ENCODE data around the gene AOPEP. TPM values are rescaled to one million over a fixed set of nuclear protein-coding genes. Genes with fewer than 3 reads are reported as not detected.
"Not testable (repeated sequence)": the region's sequence is repeated elsewhere in the genome, so short reads cannot be mapped to it uniquely, and the experiment has no call there.

Gene AOPEP
- total RNA-seq, 4 donors from 2014 or later: 305 to 458 (median 419) TPM

DNA sequence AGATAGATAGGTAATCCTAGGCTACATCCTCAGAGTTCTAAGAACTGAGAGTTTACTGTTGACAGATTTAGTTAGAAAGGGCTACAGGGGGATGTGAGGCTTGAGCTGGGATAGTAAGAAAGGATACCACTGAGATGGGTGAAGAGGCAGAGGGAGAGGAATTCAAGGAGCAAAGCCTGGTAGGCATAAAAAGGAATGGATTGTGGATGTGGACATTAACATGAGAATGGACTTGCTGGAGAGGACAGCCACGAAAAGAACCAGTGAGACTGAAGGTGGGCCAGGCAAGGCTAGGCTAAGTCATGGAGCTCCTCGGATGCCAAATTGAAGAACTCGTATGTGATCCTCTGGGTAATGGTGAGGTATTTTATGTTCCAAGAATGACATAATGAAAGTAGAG, 211.9 kb downstream of the AOPEP start:
- H3K9me3 ChIP-seq: no peaks in the 10 kb centered on the region
- peaks cover 0 to 3% (median 0%) of the 10 kb centered on the region in 4 donors for H3K36me3 ChIP-seq
- DNase-seq (ENCODE audit: extremely low spot score): no peak
- peak overlapping the region in 1 of 4 donors; percentile 7 for H3K27ac ChIP-seq (replicated peaks in 1 of 4)
- 86% methylated on average over 3 of the region's 3 CpGs for WGBS
- H3K4me1 ChIP-seq: peaks cover 22 to 43% (median 35%) of the 10 kb centered on the region in 4 donors
- no peak overlapping the region for H3K4me3 ChIP-seq
- intact Hi-C loops (cut with DNase I): loop anchor here (5.0 kb wide), 1 partner anchor 54 kb away; no protein-coding TSS in a partner anchor
- no peaks in the 10 kb centered on the region for H3K27me3 ChIP-seq
- no peak for TF ChIP-seq POLR2A (IDR thresholded peaks at IDR 0.05; ENCODE audit: low read depth)
- no peak for TF ChIP-seq POLR2AphosphoS5 (IDR thresholded peaks at IDR 0.05)
- TF ChIP-seq, protein P1, sequence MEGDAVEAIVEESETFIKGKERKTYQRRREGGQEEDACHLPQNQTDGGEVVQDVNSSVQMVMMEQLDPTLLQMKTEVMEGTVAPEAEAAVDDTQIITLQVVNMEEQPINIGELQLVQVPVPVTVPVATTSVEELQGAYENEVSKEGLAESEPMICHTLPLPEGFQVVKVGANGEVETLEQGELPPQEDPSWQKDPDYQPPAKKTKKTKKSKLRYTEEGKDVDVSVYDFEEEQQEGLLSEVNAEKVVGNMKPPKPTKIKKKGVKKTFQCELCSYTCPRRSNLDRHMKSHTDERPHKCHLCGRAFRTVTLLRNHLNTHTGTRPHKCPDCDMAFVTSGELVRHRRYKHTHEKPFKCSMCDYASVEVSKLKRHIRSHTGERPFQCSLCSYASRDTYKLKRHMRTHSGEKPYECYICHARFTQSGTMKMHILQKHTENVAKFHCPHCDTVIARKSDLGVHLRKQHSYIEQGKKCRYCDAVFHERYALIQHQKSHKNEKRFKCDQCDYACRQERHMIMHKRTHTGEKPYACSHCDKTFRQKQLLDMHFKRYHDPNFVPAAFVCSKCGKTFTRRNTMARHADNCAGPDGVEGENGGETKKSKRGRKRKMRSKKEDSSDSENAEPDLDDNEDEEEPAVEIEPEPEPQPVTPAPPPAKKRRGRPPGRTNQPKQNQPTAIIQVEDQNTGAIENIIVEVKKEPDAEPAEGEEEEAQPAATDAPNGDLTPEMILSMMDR (IDR thresholded peaks at IDR 0.05): no peak
- no peak for TF ChIP-seq EP300 (IDR thresholded peaks at IDR 0.05)

DNA sequence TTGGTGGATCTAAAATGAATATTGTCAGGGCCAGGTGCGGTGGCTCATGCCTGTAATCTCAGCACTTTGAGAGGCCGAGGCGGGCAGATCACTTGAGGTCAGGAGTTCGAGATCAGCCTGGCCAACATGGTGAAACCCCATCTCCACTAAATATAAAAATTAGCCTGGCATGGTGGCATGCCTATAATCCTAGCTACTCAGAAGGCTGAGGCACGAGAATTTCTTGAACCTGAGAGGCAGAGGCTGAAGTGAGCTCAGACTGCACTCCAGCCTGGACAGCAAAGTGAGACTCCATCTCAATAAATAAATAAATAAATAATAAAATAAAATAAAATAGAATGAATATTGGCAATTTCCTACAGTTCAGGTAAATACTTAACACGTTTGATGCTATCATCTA, 213.8 kb downstream of the AOPEP start:
- 97% methylated on average over 6 of the region's 6 CpGs for WGBS
- H3K27ac ChIP-seq (replicated peaks in 1 of 4); H3K9me3 ChIP-seq; intact Hi-C loops (cut with DNase I); H3K36me3 ChIP-seq; DNase-seq (ENCODE audit: extremely low spot score); H3K27me3 ChIP-seq; H3K4me3 ChIP-seq: not testable (repeated sequence)
- H3K4me1 ChIP-seq: peaks cover 23 to 41% (median 36%) of the 10 kb centered on the region in 4 donors

DNA sequence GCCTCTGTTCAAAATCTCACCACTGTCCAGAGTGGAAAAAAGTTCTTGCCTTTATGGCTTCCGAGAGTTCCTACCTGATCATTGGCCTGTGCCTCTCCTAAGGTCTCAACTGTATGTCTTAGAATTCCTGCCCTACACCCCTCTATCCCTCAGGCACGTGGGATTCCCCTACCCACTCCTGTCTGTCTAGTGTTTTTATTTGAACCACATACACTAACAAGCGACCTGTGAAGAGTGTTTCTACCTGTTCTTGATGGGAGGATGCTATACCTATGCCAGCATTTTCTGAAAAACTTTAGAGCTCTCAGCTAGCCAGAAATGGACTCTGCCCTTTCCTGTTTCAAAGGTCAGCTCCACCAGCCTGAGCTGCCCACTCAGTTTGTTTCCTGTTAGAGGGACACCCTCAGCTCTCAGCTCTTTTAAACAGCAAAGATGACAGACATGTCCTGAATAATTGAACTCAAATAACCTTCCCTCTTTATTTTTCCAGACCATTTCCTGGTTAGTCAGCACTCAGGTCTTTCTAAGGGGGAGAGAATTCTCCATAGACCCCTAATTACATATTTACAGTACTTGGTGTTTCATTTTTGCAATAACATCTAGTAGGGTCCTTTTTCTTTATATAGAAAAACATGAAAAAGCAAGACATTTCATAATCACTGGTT, 214.8 kb downstream of the AOPEP start:
- intact Hi-C loops (cut with DNase I): no loop called here
- WGBS: 79% methylated on average over 3 of the region's 3 CpGs

DNA sequence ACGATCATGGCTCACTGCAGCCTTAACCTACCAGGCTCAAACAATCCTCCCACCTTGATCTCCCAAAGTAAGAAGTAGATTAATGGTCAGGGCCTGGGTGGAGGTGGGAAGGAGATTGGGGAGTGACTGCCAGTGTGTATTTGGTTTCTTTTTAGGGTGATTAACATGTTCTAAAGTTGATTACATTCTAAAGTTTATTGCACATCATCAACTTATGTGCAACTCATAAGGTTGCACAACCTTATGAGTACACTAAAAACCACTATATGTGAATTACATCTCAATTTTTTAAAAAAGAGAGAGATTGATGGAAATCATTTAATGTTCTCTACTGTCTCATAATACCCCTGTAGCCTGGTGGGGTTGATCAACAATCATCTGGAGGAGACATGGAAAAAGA, 218.1 kb downstream of the AOPEP start:
- H3K9me3 ChIP-seq: no peaks in the 10 kb centered on the region
- intact Hi-C loops (cut with DNase I): no loop called here
- H3K36me3 ChIP-seq: no peaks in the 10 kb centered on the region
- TF ChIP-seq POLR2A (IDR thresholded peaks at IDR 0.05; ENCODE audit: low read depth) (no peak), POLR2AphosphoS5 (IDR thresholded peaks at IDR 0.05) (no peak), EP300 (IDR thresholded peaks at IDR 0.05) (no peak)
- TF ChIP-seq, protein P1 (IDR thresholded peaks at IDR 0.05): no peak
- 100% methylated on average over 1 of the region's 1 CpG for WGBS
- no peaks in the 10 kb centered on the region for H3K27me3 ChIP-seq
- no peak overlapping the region for H3K4me3 ChIP-seq
- DNase-seq (ENCODE audit: extremely low spot score): no peak
- H3K4me1 ChIP-seq: peaks cover 28 to 35% (median 31%) of the 10 kb centered on the region in 4 donors
- H3K27ac ChIP-seq (replicated peaks in 1 of 4): peak overlapping the region; percentile 33 to 43 (median 41)

More for the DNA sequence above, 214.8 kb downstream of the AOPEP start:
- no peak for TF ChIP-seq POLR2AphosphoS5 (IDR thresholded peaks at IDR 0.05)
- TF ChIP-seq, protein P1 (IDR thresholded peaks at IDR 0.05): no peak
- TF ChIP-seq POLR2A (IDR thresholded peaks at IDR 0.05; ENCODE audit: low read depth): no peak
- TF ChIP-seq EP300 (IDR thresholded peaks at IDR 0.05): no peak
- Histone ChIP-seq H3K9me3 (no peaks in the 10 kb centered on the region), H3K4me3 (no peak overlapping the region), H3K27ac (replicated peaks in 1 of 4) (peak overlapping the region in 3 of 4 donors; percentile 3 to 25 (median 20)), H3K4me1 (peaks cover 25 to 45% (median 43%) of the 10 kb centered on the region in 4 donors), H3K27me3 (no peaks in the 10 kb centered on the region), H3K36me3 (no peaks in the 10 kb centered on the region)
- DNase-seq (ENCODE audit: extremely low spot score): no peak

DNA sequence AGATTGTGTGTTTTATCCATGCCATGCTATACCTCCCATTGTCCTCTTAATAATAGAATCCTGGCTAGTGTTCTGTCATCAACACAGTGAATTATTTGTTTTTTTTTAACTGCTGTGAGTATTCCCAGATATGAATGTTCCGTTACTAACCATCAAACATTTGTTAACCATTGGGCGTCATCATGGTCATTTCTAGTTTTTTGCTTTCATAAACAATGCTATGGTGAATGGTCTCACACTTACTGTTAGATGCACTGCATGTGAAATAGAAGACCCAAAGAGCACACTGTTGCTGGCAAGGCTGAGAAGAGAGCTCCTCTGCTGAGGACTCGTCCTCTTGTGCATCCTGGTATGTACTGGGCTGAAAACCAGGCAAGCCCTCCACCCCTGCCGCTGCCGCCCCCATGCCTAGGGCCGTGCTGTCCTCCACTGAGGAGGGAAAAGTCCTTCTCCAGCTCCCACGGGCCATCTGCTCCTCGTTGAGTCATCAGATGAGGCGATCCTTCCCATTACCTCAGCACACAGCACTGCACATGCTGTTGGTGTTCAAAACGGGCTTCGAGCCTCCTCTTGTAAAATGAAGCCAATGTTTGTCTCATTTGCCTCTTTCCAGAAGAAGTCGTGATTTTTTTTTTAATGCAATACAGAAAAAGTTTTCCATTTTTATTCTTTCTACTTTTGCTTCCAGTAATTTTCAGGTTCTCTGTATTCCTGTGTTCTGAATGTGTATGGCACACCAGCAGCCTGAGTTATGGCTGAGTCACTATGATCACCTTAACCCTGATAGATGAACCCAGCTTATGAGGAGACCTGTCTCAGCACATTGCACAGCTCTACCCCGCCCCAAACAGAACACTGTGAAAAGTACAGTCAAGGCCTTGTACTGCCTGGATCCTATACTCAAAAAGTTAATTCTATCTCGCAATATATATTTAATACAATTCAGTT, 219.0 kb downstream of the AOPEP start:
- Histone ChIP-seq H3K4me3 (no peak overlapping the region), H3K27me3 (no peaks in the 10 kb centered on the region), H3K4me1 (peaks cover 36 to 40% (median 38%) of the 10 kb centered on the region in 4 donors), H3K36me3 (no peaks in the 10 kb centered on the region), H3K9me3 (no peaks in the 10 kb centered on the region), H3K27ac (replicated peaks in 1 of 4) (peak overlapping the region; percentile 33 to 55 (median 41))
- intact Hi-C loops (cut with DNase I): no loop called here
- TF ChIP-seq POLR2A (IDR thresholded peaks at IDR 0.05; ENCODE audit: low read depth) (no peak), POLR2AphosphoS5 (IDR thresholded peaks at IDR 0.05) (peak; percentile 42 to 67), EP300 (IDR thresholded peaks at IDR 0.05) (no peak)
- TF ChIP-seq, protein P1 (IDR thresholded peaks at IDR 0.05): no peak
- DNase-seq (ENCODE audit: extremely low spot score): no peak
- WGBS: 62% methylated on average over 12 of the region's 14 CpGs

Data from esophagus muscularis mucosa (tissue), 4 donors.